Measurements from ENCODE around the gene NFIA. TPM values are rescaled to one million over a fixed set of nuclear protein-coding genes. Genes with fewer than 3 reads are reported as not detected.

Gene NFIA
- polyA plus RNA-seq, 4 donors = 1.6 to 9.7 (median 4.9) TPM

DNA sequence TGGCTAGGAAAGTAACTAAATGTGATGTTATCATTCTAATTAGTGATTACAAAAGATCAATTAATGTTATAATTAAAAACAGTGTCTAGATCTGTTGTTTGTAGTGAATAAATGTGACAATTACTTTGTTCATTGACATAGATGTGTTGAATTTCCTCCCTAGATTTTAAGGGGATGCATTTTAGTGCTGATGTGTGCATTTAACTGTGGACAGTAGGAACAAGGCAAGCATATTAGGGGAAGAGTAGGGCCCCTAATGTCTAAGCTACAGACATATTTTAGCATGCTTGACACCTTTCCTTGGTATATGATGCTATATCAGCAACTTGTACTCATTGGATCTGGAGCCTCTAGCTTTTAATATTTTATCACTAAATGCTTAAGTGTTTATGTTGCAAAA is 48.9 kb downstream of the NFIA start:
- Histone ChIP-seq H3K4me1 (ENCODE audit: control insufficient read depth in 3 of 3, insufficient read depth in 2 of 3, low read depth in 1 of 3, low read length in 2 of 3) (peaks cover 0 to 9% (median 6%) of the 10 kb centered on the region in 3 donors), H3K27ac (ENCODE audit: low read depth in 1 of 3, low read length in 2 of 3) (no peak overlapping the region)

DNA sequence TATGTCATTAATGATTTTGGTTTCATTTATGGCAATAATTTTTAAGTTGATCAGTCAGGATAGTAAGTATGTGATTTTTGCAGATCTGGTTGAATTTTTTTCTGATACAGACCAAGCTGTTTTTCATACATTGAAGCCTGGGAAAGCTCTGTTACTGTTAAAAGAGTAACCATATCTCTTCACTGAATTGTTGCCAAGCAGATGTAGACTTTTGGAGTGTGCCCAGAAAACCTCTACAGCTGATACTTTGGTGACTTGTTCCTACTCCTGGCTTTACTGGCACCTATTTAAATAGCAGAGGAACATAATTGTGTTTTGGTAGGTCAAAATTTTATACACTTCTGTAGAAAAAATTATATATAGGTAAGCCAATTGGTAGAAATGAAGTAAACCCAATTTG is 49.4 kb downstream of the NFIA start:
- Histone ChIP-seq H3K4me1 (ENCODE audit: control insufficient read depth in 3 of 3, insufficient read depth in 2 of 3, low read depth in 1 of 3, low read length in 2 of 3) (peaks cover 0 to 9% (median 6%) of the 10 kb centered on the region in 3 donors), H3K9me3 (ENCODE audit: control insufficient read depth in 2 of 2, insufficient read depth in 1 of 2, low read depth in 1 of 2, low read length in 1 of 2) (no peaks in the 10 kb centered on the region), H3K4me3 (ENCODE audit: low read depth in 1 of 3, low read length in 3 of 3) (no peak overlapping the region), H3K36me3 (ENCODE audit: control insufficient read depth in 3 of 3, insufficient read depth in 2 of 3, low read depth in 1 of 3, low read length in 3 of 3) (peaks cover 0 to 4% (median 0%) of the 10 kb centered on the region in 3 donors), H3K27me3 (ENCODE audit: control insufficient read depth in 3 of 3, insufficient read depth in 3 of 3, low read length in 3 of 3) (no peaks in the 10 kb centered on the region), H3K27ac (ENCODE audit: low read depth in 1 of 3, low read length in 2 of 3) (no peak overlapping the region)
- FAIRE-seq (no peak), DNase-seq (no peak)

More for the DNA sequence above, 48.9 kb downstream of the NFIA start:
- no peaks in the 10 kb centered on the region for H3K27me3 ChIP-seq (ENCODE audit: control insufficient read depth in 3 of 3, insufficient read depth in 3 of 3, low read length in 3 of 3)
- H3K4me3 ChIP-seq (ENCODE audit: low read depth in 1 of 3, low read length in 3 of 3) = no peak overlapping the region
- peaks cover 0 to 4% (median 0%) of the 10 kb centered on the region in 3 donors for H3K36me3 ChIP-seq (ENCODE audit: control insufficient read depth in 3 of 3, insufficient read depth in 2 of 3, low read depth in 1 of 3, low read length in 3 of 3)
- DNase-seq (no peak), FAIRE-seq (no peak)
- no peaks in the 10 kb centered on the region for H3K9me3 ChIP-seq (ENCODE audit: control insufficient read depth in 2 of 2, insufficient read depth in 1 of 2, low read depth in 1 of 2, low read length in 1 of 2)

DNA sequence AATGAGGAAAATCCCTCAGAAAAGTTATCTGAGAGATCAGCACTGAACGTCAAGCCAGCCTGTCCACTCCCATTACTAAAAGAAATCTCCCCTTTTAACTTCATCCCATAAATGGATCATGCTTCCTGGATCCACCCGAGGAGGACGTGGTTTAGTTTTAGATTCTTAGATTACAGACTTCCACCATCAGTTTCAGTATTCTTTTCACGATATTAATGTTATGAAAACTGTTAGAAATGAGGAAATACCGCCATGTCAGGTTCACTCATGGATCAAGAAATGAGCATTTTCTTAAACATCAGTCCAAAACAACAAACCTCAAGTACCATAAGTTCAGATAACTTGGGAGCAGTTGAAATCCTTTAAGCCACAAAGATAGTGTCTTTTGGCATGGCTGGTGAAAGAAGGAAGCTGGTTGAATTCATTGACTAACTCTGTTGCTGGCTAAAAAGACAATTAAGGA is 49.8 kb downstream of the NFIA start:
- 27 to 53% (median 44%) methylated on average over 5 of the region's 5 CpGs for WGBS, 3 donors
- Histone ChIP-seq H3K36me3 (ENCODE audit: control insufficient read depth in 3 of 3, insufficient read depth in 2 of 3, low read depth in 1 of 3, low read length in 3 of 3) (peaks cover 0 to 4% (median 0%) of the 10 kb centered on the region in 3 donors), H3K27me3 (ENCODE audit: control insufficient read depth in 3 of 3, insufficient read depth in 3 of 3, low read length in 3 of 3) (no peaks in the 10 kb centered on the region), H3K9me3 (ENCODE audit: control insufficient read depth in 2 of 2, insufficient read depth in 1 of 2, low read depth in 1 of 2, low read length in 1 of 2) (no peaks in the 10 kb centered on the region), H3K4me3 (ENCODE audit: low read depth in 1 of 3, low read length in 3 of 3) (no peak overlapping the region), H3K27ac (ENCODE audit: low read depth in 1 of 3, low read length in 2 of 3) (peak overlapping the region in 2 of 3 donors; percentile 7 to 29), H3K4me1 (ENCODE audit: control insufficient read depth in 3 of 3, insufficient read depth in 2 of 3, low read depth in 1 of 3, low read length in 2 of 3) (peaks cover 0 to 9% (median 6%) of the 10 kb centered on the region in 3 donors)
- no peak for DNase-seq
- no peak for FAIRE-seq

DNA sequence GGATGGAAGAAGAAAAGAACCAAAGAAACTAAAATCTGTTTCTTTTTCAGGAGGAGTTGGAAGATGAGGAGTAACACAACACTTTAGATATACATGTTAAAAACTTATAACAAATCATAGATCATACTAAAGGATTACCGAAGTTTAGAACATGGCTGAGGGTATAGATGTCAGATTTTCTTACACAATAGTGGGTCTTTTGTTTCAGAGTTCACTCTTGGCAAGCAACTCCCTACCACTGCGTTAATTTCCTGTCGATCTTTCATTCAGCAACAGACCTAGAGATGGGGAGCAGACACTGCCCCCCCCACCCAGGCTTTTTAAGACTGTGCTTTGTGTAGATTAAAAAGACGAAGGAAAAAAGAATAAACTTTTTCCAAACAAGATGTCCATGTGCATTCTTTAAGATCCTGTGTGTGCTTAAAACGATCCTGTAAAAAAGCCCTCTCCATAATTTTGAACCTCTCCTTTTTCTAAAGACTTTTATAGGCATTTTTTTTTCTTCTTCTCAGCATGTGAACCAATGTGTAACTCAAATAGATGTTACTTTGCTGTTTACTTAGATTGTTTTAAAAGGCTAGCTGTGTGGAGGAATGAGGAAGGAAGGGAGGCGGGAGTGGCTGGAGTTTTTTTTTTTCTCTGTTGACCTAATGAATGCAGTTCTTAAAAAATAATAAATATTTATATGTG is 50.4 kb downstream of the NFIA start:
- no peaks in the 10 kb centered on the region for H3K27me3 ChIP-seq (ENCODE audit: control insufficient read depth in 3 of 3, insufficient read depth in 3 of 3, low read length in 3 of 3)
- no peaks in the 10 kb centered on the region for H3K9me3 ChIP-seq (ENCODE audit: control insufficient read depth in 2 of 2, insufficient read depth in 1 of 2, low read depth in 1 of 2, low read length in 1 of 2)
- H3K4me3 ChIP-seq (ENCODE audit: low read depth in 1 of 3, low read length in 3 of 3) = no peak overlapping the region
- peaks cover 0 to 4% (median 0%) of the 10 kb centered on the region in 3 donors for H3K36me3 ChIP-seq (ENCODE audit: control insufficient read depth in 3 of 3, insufficient read depth in 2 of 3, low read depth in 1 of 3, low read length in 3 of 3)
- FAIRE-seq (no peak), DNase-seq (no peak)
- 34 to 64% (median 63%) methylated on average over 6 of the region's 6 CpGs for WGBS, 3 donors
- H3K4me1 ChIP-seq (ENCODE audit: control insufficient read depth in 3 of 3, insufficient read depth in 2 of 3, low read depth in 1 of 3, low read length in 2 of 3) = peaks cover 0 to 9% (median 6%) of the 10 kb centered on the region in 3 donors
- peak overlapping the region in 2 of 3 donors; percentile 8 to 29 for H3K27ac ChIP-seq (ENCODE audit: low read depth in 1 of 3, low read length in 2 of 3)

DNA sequence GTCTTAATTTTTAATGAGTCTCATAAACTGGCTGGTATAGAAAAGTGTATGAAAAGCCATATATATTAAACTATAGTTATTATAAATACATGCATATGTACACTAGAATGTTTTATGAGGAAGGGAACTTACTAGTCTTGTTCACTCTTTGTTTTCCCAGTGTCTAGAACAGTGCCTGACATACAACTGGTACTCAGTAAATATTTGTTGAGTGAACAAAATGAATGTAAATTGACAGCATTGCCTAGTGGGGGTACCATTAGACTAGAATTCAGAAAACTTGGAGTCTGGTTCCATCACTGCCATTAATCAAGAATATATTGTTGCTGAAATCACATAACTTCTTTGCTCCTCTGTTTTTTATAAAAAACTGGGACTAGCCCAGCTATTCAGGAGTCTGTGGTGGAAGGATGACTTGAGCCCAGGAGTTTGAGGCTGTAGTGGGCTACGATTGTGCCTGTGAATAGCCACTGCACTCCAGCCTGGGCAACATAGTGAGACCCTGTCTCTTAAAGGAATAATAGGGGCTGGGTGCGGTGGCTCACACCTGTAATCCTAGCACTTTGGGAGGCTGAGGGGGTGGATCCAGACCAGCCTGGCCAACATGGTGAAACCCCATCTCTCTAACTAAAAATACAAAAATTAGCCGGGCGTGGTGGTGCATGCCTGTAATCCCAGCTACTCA is 51.1 kb downstream of the NFIA start:
- Histone ChIP-seq H3K4me1 (ENCODE audit: control insufficient read depth in 3 of 3, insufficient read depth in 2 of 3, low read depth in 1 of 3, low read length in 2 of 3) (peaks cover 0 to 9% (median 6%) of the 10 kb centered on the region in 3 donors), H3K27me3 (ENCODE audit: control insufficient read depth in 3 of 3, insufficient read depth in 3 of 3, low read length in 3 of 3) (no peaks in the 10 kb centered on the region), H3K4me3 (ENCODE audit: low read depth in 1 of 3, low read length in 3 of 3) (no peak overlapping the region), H3K27ac (ENCODE audit: low read depth in 1 of 3, low read length in 2 of 3) (no peak overlapping the region), H3K9me3 (ENCODE audit: control insufficient read depth in 2 of 2, insufficient read depth in 1 of 2, low read depth in 1 of 2, low read length in 1 of 2) (no peaks in the 10 kb centered on the region), H3K36me3 (ENCODE audit: control insufficient read depth in 3 of 3, insufficient read depth in 2 of 3, low read depth in 1 of 3, low read length in 3 of 3) (no peaks in the 10 kb centered on the region)
- WGBS, 3 donors = 88 to 99% (median 94%) methylated on average over 4 of the region's 4 CpGs
- FAIRE-seq (no peak), DNase-seq (no peak)

DNA sequence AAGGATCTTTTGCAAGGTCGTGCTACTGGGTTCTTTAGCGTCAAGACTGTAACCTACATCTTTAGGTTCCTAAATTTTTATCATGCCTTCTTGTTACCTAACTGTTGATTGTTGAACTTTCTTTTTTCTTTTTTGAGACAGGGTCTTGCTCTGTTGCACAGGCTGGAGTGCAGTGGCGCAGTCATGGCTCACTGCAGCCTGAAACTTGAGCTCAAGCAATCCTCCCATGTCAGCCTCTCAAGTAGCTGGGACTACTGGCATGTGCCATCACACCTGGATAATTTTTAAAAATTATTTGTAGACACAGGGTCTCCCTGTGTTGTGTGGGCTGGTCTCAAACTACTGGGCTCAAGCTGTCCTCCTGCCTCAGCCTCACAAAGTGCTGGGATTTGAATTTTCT is 52.9 kb downstream of the NFIA start:
- H3K27ac ChIP-seq (ENCODE audit: low read depth in 1 of 3, low read length in 2 of 3) = no peak overlapping the region
- H3K36me3 ChIP-seq (ENCODE audit: control insufficient read depth in 3 of 3, insufficient read depth in 2 of 3, low read depth in 1 of 3, low read length in 3 of 3) = no peaks in the 10 kb centered on the region
- H3K4me3 ChIP-seq (ENCODE audit: low read depth in 1 of 3, low read length in 3 of 3) = no peak overlapping the region
- no peaks in the 10 kb centered on the region for H3K27me3 ChIP-seq (ENCODE audit: control insufficient read depth in 3 of 3, insufficient read depth in 3 of 3, low read length in 3 of 3)
- no peak for DNase-seq
- FAIRE-seq = no peak
- H3K4me1 ChIP-seq (ENCODE audit: control insufficient read depth in 3 of 3, insufficient read depth in 2 of 3, low read depth in 1 of 3, low read length in 2 of 3) = peaks cover 0 to 9% (median 6%) of the 10 kb centered on the region in 3 donors
- whole genome bisulfite sequencing, 3 donors = 91 to 99% (median 94%) methylated on average over 3 of the region's 3 CpGs
- H3K9me3 ChIP-seq (ENCODE audit: control insufficient read depth in 2 of 2, insufficient read depth in 1 of 2, low read depth in 1 of 2, low read length in 1 of 2) = no peaks in the 10 kb centered on the region

DNA sequence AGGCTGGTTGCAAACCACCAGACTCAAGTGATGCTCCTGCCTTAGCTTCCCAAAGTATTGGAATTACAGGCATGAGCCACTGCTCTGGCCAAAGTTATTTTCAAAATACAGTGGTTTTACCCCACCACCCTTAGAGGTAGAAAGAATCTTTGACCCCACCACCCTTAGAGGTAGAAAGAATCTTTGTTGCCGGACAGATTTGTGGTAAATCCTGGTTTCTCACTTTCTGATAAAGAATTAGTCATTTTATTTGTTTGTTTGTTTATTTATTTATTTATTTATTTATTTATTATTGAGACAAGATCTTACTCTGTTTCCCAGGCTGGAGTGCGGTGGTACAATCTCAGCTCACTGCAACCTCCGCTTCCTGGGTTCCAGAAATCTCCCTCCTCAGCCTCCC is 55.9 kb downstream of the NFIA start:
- WGBS, 3 donors = 96 to 100% (median 96%) methylated on average over 3 of the region's 3 CpGs
- Histone ChIP-seq H3K36me3 (ENCODE audit: control insufficient read depth in 3 of 3, insufficient read depth in 2 of 3, low read depth in 1 of 3, low read length in 3 of 3) (peaks cover 0 to 3% (median 0%) of the 10 kb centered on the region in 3 donors), H3K27ac (ENCODE audit: low read depth in 1 of 3, low read length in 2 of 3) (no peak overlapping the region), H3K9me3 (ENCODE audit: control insufficient read depth in 2 of 2, insufficient read depth in 1 of 2, low read depth in 1 of 2, low read length in 1 of 2) (no peaks in the 10 kb centered on the region), H3K27me3 (ENCODE audit: control insufficient read depth in 3 of 3, insufficient read depth in 3 of 3, low read length in 3 of 3) (no peaks in the 10 kb centered on the region), H3K4me1 (ENCODE audit: control insufficient read depth in 3 of 3, insufficient read depth in 2 of 3, low read depth in 1 of 3, low read length in 2 of 3) (peaks cover 0 to 7% (median 1%) of the 10 kb centered on the region in 3 donors), H3K4me3 (ENCODE audit: low read depth in 1 of 3, low read length in 3 of 3) (no peak overlapping the region)
- no peak for DNase-seq
- no peak for FAIRE-seq

DNA sequence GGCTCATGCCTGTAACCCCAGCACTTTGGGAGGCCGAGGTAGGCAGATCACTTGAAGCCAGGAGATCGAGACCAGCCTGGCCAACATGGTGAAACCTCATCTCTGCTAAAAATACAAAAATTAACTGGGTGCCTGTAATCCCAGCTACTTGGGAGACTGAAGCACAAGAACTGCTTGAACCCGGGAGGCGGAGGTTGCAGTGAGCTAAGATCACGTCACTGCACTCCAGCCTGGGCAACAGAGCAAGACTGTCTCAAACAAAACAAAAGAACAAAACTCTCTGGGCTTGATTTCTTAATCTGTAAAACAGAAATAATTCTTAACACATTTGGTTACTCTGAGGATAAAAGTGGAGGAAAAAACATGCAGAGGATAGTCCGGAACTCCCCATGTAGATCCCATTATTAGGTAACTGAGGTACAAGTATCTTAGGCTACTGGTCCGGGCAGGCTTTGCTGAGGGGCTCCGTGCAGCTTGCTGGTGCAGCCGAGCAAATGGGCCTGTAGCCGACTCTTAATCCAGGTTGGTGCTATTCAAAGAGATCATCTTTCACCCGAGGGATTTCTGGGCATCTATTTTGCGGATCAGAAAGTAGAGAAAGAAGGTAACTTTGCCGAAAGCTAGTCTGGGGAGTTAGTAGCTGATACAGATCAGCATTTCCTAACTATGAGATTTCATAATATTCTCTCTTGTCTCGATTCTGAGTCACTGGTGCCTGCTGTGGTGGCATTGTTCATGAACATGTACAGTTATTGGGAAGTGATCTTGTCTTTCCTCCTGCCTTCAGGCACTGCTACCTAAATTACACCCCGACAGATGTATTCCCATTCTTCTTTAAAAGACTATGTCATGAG is 56.8 kb downstream of the NFIA start:
- Histone ChIP-seq H3K4me3 (ENCODE audit: low read depth in 1 of 3, low read length in 3 of 3) (no peak overlapping the region), H3K4me1 (ENCODE audit: control insufficient read depth in 3 of 3, insufficient read depth in 2 of 3, low read depth in 1 of 3, low read length in 2 of 3) (peaks cover 0 to 10% (median 1%) of the 10 kb centered on the region in 3 donors), H3K27me3 (ENCODE audit: control insufficient read depth in 3 of 3, insufficient read depth in 3 of 3, low read length in 3 of 3) (no peaks in the 10 kb centered on the region), H3K36me3 (ENCODE audit: control insufficient read depth in 3 of 3, insufficient read depth in 2 of 3, low read depth in 1 of 3, low read length in 3 of 3) (peaks cover 0 to 3% (median 0%) of the 10 kb centered on the region in 3 donors), H3K27ac (ENCODE audit: low read depth in 1 of 3, low read length in 2 of 3) (no peak overlapping the region), H3K9me3 (ENCODE audit: control insufficient read depth in 2 of 2, insufficient read depth in 1 of 2, low read depth in 1 of 2, low read length in 1 of 2) (no peaks in the 10 kb centered on the region)
- WGBS, 3 donors = 81 to 86% (median 84%) methylated on average over 15 of the region's 15 CpGs
- FAIRE-seq (no peak), DNase-seq (no peak)

Measured in small intestine (tissue), 7 donors.